GM18511 (cell line): ENCODE measurements around the gene BPGM.

Experiments used
- ATAC-seq: cut with Tn5 transposase; IDR thresholded peaks from one replicate; pipeline ENCODE4 v1.9.1; 2021; ENCODE audit warnings: mild to moderate bottlenecking, moderate library complexity; ENCODE audit not compliant: unreplicated experiment

The BPGM gene

GRCh38 chr7:134646425-134647305, at the start of gene BPGM:
Gene BPGM (plus strand): TSS chr7:134646853. CDS start chr7:134661508, 14,655 bp downstream.
- ATAC-seq, result peak; percentile 98

GRCh38 chr7:134599371-134599770, 47.3 kb upstream of the BPGM start:
- ATAC-seq, result no peak

GRCh38 chr7:134601459-134601858, 45.2 kb upstream of the BPGM start:
- no peak for ATAC-seq

GRCh38 chr7:134602881-134603451, 43.7 kb upstream of the BPGM start:
- ATAC-seq, result no peak

GRCh38 chr7:134605978-134606923, 40.4 kb upstream of the BPGM start:
- peak; percentile 81 for ATAC-seq

DNA sequence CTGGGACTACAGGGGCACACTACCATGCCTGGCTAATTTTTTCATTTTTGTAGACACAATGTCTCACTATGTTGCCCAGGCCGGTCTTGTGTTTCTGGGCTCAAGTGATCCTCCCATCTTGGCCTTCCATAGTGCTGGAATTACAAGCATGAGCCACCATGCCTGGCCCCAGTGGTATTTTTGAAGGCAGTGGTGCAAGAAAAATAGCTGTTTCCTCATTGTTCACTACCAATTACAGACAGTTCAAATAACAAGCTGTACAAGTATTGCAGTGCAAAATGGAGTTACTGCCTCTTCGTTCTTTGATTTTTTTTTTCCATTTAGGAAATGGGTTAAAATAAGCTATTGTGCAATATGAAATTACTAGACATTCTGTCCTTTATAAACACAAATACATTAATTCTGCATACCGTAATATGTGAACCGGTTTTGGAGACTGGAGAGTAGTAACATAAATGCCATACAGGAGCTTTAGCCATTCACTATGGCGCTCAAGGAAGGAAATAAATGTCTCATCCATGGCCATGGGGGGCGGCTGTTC, 35.0 kb upstream of the BPGM start:
- no peak for ATAC-seq

- no peak for ATAC-seq
Observed at GRCh38 chr7:134612197-134612596, 34.5 kb upstream of the BPGM start.

GRCh38 chr7:134613623-134614347, 32.9 kb upstream of the BPGM start:
- no peak for ATAC-seq

- no peak for ATAC-seq
Observed at GRCh38 chr7:134616611-134617010, 30.0 kb upstream of the BPGM start.

DNA sequence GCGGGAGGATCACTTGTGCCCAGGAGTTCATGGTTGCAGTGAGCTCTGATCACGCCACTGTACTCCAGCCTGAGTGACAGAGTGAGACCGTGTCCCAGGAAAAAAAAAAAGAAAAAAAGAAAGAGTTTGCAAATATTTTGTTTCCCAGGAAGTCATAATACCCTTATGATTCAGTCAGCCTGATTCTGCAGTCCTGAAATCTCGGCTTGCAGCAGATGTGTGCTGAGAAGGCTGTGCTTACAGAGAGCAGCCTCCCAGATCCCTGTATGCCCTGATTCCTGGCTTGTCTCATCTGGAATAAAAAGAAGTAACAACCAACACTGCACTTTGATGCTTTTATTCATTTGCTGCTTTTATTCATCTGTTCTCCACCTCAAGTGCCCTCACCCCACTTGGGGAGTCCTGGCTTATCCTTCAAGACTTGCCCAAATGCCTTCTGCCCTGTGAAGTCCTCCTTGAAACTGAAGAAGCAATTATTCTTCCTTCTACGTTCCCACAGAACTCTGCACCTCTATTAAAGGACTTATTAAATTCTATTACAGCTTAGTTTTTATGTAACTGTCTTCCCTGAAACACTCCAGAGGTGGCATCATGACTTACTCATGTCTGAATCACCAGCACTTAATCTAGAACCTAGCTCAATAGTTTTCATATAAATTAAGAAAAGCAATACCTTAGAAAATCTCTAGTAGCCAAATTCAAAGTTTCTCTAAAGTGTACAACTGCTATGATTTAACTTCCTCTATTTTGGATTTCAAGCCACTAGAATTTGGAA, 27.7 kb upstream of the BPGM start:
- no peak for ATAC-seq

- ATAC-seq, result no peak
Observed at GRCh38 chr7:134619627-134620331, 26.9 kb upstream of the BPGM start.

DNA sequence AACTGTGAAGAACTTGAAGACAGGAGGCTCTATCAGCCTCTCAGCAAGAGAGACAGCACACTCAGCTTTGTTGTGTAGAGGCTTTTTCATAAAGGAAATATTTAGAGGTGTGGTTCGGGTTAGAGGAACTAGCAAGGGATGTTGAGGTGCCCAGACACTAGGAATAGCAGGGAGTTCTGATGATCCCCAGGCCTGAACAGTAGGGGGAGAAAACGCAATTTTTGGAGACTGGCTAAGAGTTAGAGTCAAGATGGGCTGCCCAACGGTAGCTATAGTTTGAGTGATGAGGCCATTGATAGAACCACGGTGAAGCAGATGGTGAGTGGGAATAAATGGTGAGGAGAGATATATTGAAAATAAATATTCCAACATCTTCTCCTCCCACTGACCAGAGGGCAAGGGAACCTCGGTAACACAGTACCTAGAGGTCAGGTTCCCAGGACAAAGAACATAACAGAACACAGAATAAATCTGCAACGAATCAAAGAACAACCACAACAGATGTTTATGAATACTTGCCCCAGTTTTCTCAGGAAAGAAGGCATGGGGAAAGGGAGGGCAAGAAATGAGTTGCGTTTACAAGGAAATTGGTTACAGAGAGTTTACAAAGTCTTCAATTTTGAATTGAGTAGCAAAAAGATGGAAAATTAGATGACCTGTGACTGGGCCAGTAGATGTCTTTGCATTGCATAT, 24.2 kb upstream of the BPGM start:
- no peak for ATAC-seq

GRCh38 chr7:134623193-134623592, 23.5 kb upstream of the BPGM start:
- ATAC-seq, result no peak

DNA sequence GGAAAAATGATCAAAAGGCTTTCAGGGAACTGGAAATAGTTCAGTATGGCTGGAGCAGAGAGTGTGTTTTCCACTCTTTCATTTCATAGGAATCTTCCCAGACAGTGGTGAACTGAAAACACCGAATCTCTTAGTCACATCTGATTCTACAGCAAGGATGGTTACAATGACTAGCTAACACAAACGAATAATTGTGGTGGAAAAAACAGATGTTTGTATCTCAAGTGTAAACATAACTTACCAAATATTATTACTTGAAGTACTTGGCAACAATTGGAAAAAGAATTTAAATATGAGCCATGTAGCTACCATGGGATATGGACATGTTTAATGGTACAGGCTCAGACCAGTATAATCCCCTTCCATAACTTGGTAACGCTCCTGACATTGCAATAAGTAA, 21.1 kb upstream of the BPGM start:
- no peak for ATAC-seq

GRCh38 chr7:134627109-134627774, 19.4 kb upstream of the BPGM start:
- no peak for ATAC-seq

GRCh38 chr7:134627775-134628153, 18.9 kb upstream of the BPGM start:
- no peak for ATAC-seq

DNA sequence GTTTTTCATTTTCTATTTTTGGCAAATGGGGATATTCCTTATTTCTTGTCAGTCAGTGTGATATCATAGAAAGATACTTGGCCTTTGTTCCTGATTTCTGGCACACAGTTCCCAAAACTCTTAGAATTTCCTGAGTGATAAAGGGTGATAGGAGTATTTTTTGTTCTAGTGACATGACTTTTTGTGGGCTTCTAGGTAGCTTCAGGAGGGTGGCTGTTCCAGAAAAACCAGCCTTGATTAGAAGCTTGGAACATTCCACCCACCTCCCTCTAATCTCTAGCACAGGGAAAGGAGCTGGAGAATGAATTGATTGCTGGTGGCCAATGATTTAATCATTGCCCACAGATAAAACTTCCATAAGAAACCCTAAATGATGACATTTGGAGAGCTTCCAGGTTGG, 17.2 kb upstream of the BPGM start:
- no peak for ATAC-seq

DNA sequence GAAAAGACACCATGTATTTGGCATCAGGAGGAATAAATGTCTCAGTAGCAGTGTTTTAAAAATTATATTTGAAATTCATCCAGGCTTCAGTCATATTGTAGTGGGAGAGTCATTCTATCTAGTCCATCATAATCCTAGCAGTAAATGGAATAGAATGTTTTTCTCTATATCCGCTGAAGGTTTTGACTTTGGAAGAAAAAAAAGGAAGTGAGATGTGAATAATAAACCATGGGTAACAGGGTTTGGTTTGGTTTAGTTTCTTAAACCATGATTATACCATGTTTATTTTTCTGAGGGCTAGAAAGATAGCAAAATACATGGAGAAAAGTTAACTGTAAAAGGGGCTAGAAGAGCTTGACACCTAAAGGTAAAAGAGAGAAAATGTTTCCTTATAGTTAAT, 16.4 kb upstream of the BPGM start:
- ATAC-seq, result no peak
